ENCODE results near the gene BID.
A peak's percentile ranks its signal among the peaks of the same experiment; 100 is the strongest.
"Not testable (repeated sequence)": the region's sequence is repeated elsewhere in the genome, so short reads cannot be mapped to it uniquely, and the experiment has no call there.

The BID gene

DNA sequence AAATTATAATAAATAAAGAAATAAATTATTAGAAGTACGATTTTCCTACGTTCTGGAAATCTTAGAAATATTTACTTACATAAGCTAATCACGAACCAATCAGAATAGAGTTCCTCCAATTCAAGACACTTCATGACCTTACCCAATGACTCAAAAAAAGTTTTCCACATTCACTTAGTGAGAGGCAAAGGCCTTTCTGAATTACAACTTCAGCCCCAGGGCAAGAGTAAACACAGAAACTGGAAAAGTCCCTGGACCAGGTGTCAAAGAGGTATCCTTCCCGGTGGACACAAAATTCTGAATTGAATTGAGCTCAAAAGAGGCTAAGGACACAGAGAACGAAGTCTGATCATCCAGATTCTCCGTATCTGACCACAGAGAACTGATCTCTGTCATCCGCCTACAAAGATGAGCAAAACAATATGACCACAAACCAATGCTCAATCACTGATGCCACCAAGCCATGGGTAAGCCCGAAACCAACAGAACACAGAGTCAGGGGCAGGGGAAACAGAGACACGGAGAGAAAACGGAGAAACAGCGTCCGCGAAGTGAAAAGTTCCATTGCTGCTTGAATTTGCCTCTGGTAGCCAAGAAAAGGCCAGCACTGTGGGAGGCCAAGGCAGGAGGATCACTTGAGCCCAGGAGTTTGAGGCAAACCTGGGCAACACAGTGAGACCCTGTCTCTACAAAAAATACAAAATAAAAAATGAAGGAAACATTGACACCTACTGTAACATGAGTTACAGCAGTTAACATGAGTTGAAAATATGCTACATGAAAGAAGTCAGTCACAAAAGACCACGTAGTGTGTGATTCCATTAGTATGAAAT is 6.8 kb downstream of the BID start:
- DNase-seq: no peak

DNA sequence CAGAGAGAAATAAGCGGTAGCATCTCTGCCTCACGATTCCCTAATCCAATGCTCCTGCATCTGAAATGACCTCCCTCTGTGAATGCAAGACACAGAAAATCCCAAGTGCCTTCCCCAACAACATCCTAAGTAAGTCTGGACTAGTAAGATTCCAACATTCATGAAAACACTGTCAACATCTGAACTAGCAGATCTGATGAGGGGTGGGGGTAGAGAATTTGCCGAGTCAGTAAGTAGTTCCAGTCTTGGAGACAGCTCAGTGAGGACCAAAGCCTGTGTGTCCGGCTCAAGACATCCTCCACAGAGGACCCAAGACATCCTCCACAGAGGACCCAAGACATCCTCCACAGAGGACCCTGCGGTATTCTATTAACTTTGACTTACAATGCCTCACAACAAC is 9.4 kb downstream of the BID start:
- not testable (repeated sequence) for DNase-seq

- DNase-seq: no peak
Observed at GRCh38 chr22:17764036-17764435, 10.2 kb downstream of the BID start.

GRCh38 chr22:17763442-17763841 is 10.8 kb downstream of the BID start:
- DNase-seq: not testable (repeated sequence)

GRCh38 chr22:17761138-17761488 is 13.2 kb downstream of the BID start:
- no peak for DNase-seq

DNA sequence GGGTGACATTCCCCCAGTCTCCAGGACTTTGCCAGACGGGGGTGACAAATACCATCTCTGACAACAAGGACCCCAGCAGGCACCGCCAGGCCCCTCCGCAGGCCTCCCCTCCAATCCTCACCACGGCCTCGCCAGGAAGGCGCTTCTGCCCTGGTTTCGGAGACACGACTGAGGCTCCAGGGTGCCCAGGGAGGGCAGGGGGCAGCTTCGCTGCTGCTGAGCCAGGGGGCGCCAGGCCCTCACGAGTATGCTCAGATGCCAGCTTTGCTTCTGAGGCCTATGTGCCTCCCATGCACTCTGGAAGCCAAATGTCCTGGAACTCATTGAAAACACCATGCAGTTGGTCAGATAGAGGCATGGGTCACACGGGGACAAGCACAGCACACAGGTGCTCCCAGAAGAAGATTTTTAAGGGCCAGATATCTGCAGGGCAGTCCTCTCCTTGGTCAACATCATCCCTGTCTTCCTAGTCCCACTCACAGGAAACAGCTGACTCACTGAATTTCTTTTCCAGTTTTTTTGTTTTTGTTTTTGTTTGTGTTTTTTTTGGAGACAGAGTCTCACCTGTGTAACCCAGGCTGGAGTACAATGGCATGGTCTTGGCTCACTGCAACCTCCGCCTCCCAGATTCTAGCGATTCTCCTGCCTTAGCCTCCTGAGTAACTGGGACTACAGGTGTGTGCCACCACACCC is 19.9 kb downstream of the BID start:
- no peak for DNase-seq

GRCh38 chr22:17753401-17753989 is 20.8 kb downstream of the BID start:
- no peak for DNase-seq

DNA sequence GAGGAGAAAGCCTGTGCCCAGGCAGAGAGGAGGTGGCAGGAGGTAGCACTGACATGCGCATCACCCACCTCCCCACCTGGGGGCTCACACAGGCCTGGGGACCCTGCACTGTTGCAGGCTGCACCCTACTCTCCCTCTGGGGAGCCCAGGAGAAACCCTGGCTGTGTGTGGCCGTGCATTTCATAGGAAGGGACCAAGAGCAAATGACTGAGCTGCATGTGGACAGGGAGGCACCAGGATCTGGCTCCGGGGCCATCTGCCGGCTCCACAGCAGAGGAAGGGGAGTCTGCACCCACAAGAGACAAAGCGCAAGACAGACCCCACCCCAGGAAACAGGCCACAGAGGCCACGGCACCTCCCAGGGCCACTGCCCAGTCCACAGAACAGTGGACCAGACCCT is 22.7 kb downstream of the BID start:
- no peak for DNase-seq

- no peak for DNase-seq
Observed at GRCh38 chr22:17749605-17750395, 24.5 kb downstream of the BID start.

DNA sequence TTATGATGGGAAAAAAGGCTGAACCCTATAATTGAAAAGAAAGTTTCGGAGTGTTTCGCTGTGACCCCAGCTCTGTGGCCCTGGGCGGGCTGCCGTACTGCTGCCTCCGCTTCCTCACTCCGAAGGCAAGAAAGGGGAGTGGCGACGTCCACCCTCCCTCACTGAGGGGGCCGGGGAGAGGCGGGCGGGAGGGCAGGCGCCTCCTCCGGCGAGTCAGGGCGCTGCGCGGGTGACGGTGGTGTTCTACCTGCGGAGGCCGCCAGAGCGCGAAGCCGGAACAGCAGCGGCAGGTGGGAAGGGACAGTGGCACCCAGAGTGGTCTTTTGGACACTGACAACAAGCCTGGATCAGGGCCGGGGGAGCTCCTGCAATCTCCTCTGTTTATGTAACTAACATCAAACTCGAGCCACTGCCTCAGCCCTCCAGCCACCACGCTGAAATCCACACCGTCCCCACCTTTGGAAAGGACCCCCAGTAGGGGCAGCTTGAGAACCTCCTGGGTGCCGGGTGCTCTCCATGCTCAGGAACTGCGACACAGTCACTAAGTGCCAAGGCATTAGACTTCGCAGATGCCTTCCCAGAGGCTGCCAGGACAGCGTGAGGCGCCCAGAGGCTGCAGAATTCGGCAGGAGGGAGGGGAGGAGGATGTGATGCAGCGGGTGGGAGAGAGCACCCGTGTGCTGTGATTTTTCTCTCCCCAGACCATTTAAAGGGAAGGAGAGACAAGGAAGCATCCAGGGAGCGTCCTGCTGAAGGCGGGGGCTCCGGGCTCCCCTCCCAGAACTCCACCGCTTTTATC is 25.5 kb downstream of the BID start:
- DNase-seq: peak; percentile 86

DNA sequence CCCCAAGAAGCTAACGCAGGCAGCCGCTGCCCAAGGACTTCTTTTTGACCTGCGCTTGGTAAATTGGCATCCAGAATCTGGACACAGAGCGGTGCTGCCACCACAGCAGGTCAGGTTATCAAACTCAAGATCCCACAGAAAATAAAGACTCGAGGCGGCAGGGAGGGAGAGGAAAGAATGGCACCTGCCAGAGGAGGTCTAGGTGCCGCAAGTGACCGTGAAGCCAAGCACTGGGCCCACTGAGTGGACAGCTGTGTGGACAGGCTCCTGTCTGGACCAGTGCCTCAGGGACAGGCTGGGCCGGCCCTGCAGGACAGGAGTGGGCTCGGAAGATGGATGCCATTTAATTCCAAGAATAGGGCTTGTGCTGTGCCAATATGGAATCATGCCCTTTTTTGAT is 27.4 kb downstream of the BID start:
- DNase-seq: no peak

GRCh38 chr22:17744430-17744829 is 29.8 kb downstream of the BID start:
- no peak for DNase-seq

GRCh38 chr22:17743661-17744411 is 30.4 kb downstream of the BID start:
- DNase-seq: no peak

- peak; percentile 93 for DNase-seq
Observed at GRCh38 chr22:17742527-17742902, 31.8 kb downstream of the BID start.

DNA sequence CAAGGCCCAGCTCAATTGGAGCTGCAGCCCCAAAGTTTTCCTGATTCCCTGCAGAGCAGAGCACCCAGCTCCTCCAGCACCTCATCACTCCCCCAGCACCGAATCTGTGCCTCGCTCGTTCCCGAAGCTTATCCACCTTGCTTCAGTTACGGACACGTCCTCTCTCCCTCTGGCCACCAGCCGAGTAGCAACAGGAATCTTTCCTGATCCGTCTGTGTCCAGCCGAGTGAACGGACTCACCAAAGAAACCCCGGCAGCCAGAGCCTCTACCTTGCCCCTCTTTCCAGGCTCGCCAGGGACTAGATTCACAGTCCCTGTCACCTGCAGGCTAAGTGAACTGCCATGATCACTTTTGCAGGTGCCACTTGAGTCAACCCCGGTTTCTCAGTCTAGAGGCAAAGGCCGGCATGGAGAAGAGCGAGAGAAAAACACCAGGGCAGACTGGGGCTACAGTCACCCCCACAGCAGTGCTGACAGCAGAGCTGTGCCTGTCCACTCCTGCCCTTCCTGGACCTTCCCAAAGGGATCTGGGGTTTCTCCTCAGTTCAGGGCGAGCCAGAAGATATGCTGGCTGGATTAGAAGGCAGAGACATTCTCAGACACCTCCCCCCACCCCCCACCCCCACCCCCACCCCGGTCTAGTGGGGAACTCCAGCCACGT is 32.3 kb downstream of the BID start:
- DNase-seq: no peak

- DNase-seq: no peak
Observed at GRCh38 chr22:17739196-17739975, 34.9 kb downstream of the BID start.

DNA sequence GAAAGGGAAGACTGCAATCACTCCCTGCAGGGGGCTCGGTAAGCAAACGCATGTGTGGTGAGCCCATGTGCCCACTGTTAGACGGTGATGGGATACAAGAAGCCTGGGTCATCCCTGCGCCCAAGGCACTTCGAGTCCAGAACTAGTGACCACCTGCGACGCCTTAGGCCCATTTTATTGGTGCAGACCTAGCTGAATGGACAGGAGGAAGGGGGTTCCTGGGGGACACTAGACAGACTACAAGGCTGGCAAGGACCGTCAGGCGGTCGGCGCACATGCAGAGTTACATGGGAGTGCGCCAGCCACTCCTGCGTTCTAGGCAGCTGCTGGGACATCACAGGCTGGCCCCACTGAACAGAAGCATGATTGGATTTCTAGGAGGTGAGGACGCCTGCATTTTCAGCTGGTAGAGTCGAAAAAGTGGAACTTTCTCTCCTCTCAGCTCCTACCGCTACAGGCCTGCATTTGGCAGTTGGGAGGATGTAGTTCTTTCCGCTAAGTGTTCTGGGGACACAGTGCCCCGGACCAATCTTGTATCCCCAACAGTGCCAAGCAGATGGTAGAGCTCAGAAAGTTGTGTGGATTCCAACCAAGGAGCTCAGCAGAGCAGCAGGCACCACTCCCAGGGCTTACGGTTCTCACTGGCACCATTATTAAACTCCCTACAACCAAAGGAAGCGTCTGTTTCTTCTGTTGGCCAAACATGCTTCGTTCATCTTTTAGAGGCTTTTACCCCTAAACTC is 35.7 kb downstream of the BID start:
- DNase-seq: no peak

DNA sequence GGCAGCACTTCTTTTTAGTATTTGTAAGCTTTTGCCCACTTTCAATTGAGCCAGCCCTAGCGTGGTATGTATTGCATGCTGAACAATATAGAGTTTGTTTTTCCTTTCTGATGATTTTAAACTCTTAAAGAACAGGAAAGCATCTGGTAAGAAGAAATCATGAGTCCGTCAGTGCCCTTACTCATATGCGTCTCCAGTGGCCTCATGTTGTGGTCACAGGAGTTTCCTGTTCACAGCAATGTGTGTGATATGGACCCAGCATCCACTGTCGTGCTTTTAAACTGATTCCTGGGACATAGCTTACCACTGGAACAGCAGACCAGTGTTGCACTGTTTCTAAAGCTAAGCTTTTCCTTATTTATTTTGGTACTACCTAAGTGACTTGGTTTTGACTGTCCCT is 40.1 kb downstream of the BID start:
- DNase-seq: no peak

GRCh38 chr22:17733466-17733865 is 40.8 kb downstream of the BID start:
- DNase-seq: no peak
